AG09319 (cell line): ENCODE data around the gene WASHC4.

ENCODE experiments used
- DNase-seq: peaks from one replicate; pipeline ENCODE4 v3.0.0-alpha.2; 2010; ENCODE audit warnings: low read depth; ENCODE audit errors: extremely low read depth
- CTCF ChIP-seq: IDR thresholded peaks from 2 replicates; pipeline ENCODE4 v1.5.1; 2011; ENCODE audit warnings: low read depth, mild to moderate bottlenecking, inconsistent platforms, low read length, moderate library complexity

The WASHC4 gene

GRCh38 chr12:105107494-105108371 is at the start of gene WASHC4:
WASHC4 (plus strand) TSS chr12:105107731; CDS start chr12:105107801, 70 bp downstream.
- TF ChIP-seq CTCF: no peak
- DNase-seq: peak; percentile 71

- TF ChIP-seq CTCF: no peak
- no peak for DNase-seq
These were observed 46.7 kb upstream of the WASHC4 start for GRCh38 chr12:105060715-105061378.

GRCh38 chr12:105064564-105065178 is 42.9 kb upstream of the WASHC4 start:
- TF ChIP-seq CTCF: no peak
- DNase-seq: no peak

- DNase-seq: no peak
- no peak for TF ChIP-seq CTCF
These were observed 40.0 kb upstream of the WASHC4 start for GRCh38 chr12:105067511-105068031.

GRCh38 chr12:105069936-105070702 is 37.4 kb upstream of the WASHC4 start:
- DNase-seq: no peak
- no peak for TF ChIP-seq CTCF

- no peak for DNase-seq
- TF ChIP-seq CTCF: no peak
These were observed 35.5 kb upstream of the WASHC4 start for GRCh38 chr12:105071981-105072380.
